Heart left ventricle (tissue), 16 donors: Measurements from ENCODE around the gene HOXB3. TPM values are rescaled to one million over a fixed set of nuclear protein-coding genes. Genes with fewer than 3 reads are reported as not detected.

Experiments
- ATAC-seq, 4 donors: fragments of 200-7000 bp; cut with Tn5 transposase; one replicate each; pipeline ENCODE4 v1.9.1; 2020 to 2022; ENCODE audit warnings: moderate library complexity in 4 of 4, mild to moderate bottlenecking in 3 of 4, moderate number of reproducible peaks in 1 of 4
- DNase-seq, 5 donors: peaks; one replicate each; pipeline ENCODE4 v3.0.0-alpha.2; 2020
- H3K27ac ChIP-seq, 12 donors: fragments of 200-600 bp; sonication (generic) in 4 of 12; one replicate each; pipeline versions ENCODE4 v1.5.0 to v1.8.0; 2016 to 2022; ENCODE audit warnings: mild to moderate bottlenecking in 2 of 12
- H3K27me3 ChIP-seq, 9 donors: fragments of 200-600 bp; sonication (generic) in 2 of 9; one replicate each; pipeline versions ENCODE4 v1.5.1 to v1.8.0; 2016 to 2022; ENCODE audit warnings: mild to moderate bottlenecking in 3 of 9
- H3K36me3 ChIP-seq, 9 donors: fragments of 200-600 bp; sonication (generic) in 2 of 9; one replicate each; pipeline versions ENCODE4 v1.5.0 to v1.8.0; 2018 to 2022; ENCODE audit warnings: mild to moderate bottlenecking in 2 of 9
- H3K4me1 ChIP-seq, 12 donors: fragments of 200-600 bp; sonication (generic) in 4 of 12; one replicate each; pipeline versions ENCODE4 v1.5.0 to v1.8.0; 2016 to 2022; ENCODE audit warnings: mild to moderate bottlenecking in 3 of 12
- H3K4me3 ChIP-seq, 12 donors: fragments of 200-600 bp; sonication (generic) in 4 of 12; one replicate each; pipeline versions ENCODE4 v1.5.0 to v1.8.0; 2017 to 2022; ENCODE audit warnings: mild to moderate bottlenecking in 9 of 12, moderate library complexity in 4 of 12
- H3K9me3 ChIP-seq, 12 donors: fragments of 200-600 bp; sonication (generic) in 4 of 12; one replicate each; pipeline versions ENCODE4 v1.5.0 to v1.8.0; 2016 to 2022; ENCODE audit warnings: mild to moderate bottlenecking in 1 of 12
- CTCF ChIP-seq, 12 donors: fragments of 200-600 bp; sonication (generic) in 4 of 12; IDR thresholded peaks; one replicate each; pipeline versions ENCODE4 v1.5.0 to v1.8.0; 2018 to 2022; ENCODE audit warnings: antibody characterized with exemption in 12 of 12, mild to moderate bottlenecking in 5 of 12
- POLR2A ChIP-seq, 2 donors: fragments of 450-650 bp; IDR thresholded peaks; one replicate each; pipeline ENCODE4 v1.6.1; 2017; ENCODE audit warnings: antibody characterized with exemption in 2 of 2, mild to moderate bottlenecking in 2 of 2, moderate library complexity in 2 of 2
- WGBS, 4 donors: extraction: QIAGEN DNeasy Blood & Tissue Kit in 2 of 4; methylation state at CpG; one replicate each; pipeline versions ENCODE4 v1.1.5 to v1.1.7; 2013 to 2018; 5-methylcytosine and 5-hydroxymethylcytosine counted together
- intact Hi-C, 10 donors: fragments of 100-400 bp; cut with DNase I; formaldehyde crosslinking; loops; one replicate each; pipeline versions ENCODE4 v1.11.1 to v1.14.2; 2022
- polyA plus RNA-seq, 2 donors: library from polyadenylated mRNA; stranded (reverse); fragments of 200-250 nt; gene quantifications; one replicate each; pipeline ENCODE4 v1.2.3, GENCODE V29; 2013
- total RNA-seq, 9 donors: library from RNA; depleted of rRNA in 2 of 9; stranded (reverse); fragments of >200 nt in 2 of 9; fragmentation: NEBNext Ultra II Directional in 3 of 9; extraction: Animal tissue kit (Norgen Biotek cat#: 25700) in 3 of 9; gene quantifications; one replicate each; pipeline versions ENCODE4 v1.1.0 to v1.2.4, GENCODE V29; 2016 to 2023
- donor health status: ischemic (EF 13 %, LVEDD 7.1; RV severe dilation, severe dysfunction).
- donor health status: healthy with polysubstance abuse.
- donor health status: DM: no; HTN: yes; CAD: no.
- donor health status: DM: no; HTN: no; CAD: no.
- donor health status: ischemic (EF 25% LVEDD 6.9; RV normal size, moderate dysfunction).
- donor health status: ischemic (EF 25% LVEDD 5.7; RV mildly dilated, moderate dysfunction).
- donor health status: healthy.
- donor health status: DM: yes; HTN: yes; CAD: no.
- donor health status: ischemic (EF 35%, LVEDD 5.7; RV mildly dilated, moderate dysfunction).
- donor health status: nonischemic (EF 11% LVEDD 7.7; RV severe dilation, severe dysfunction).
- donor health status: DM: yes; HTN: yes; CAD: no.
- donor health status: PGD.
- donor health status: ischemic (EF 29% LVEDD 5.4; RV normal size, mild dysfunction).
- donor health status: nonischemic (EF 23%, LVEDD 6.1; RV moderate dilation, normal function).

The HOXB3 gene
- total and polyA plus RNA-seq, 11 donors: 0.11 to 5.5 (median 2.0) TPM

GRCh38 chr17:48615047-48615962, 25.3 kb upstream of the HOXB3 start, which contains the start of gene HOXB8:
HOXB8 (minus strand) TSS chr17:48615292; CDS start chr17:48614704, 588 bp downstream.
- Histone ChIP-seq H3K36me3 (no peaks in the 10 kb centered on the region), H3K4me3 (peak within 1 kb of the TSS in 1 of 12 donors; percentile 12), H3K27me3 (peaks cover 89 to 100% (median 96%) of the 10 kb centered on the region in 9 donors), H3K9me3 (no peaks in the 10 kb centered on the region), H3K4me1 (peaks cover 0 to 52% (median 18%) of the 10 kb centered on the region in 12 donors), H3K27ac (no peak within 1 kb of the TSS)
- WGBS, 4 donors: 7 to 11% (median 10%) methylated on average over 40 to 41 of the region's 41 CpGs
- TF ChIP-seq POLR2A (IDR thresholded peaks at IDR 0.05) (no peak), CTCF (IDR thresholded peaks at IDR 0.05) (no peak)
- ATAC-seq (no peak), DNase-seq (no peak)
- intact Hi-C loops: loop anchor here (5.0 to 10.0 kb wide), 9 partner anchors 278 to 591 kb away; no protein-coding TSS in a partner anchor

- WGBS, 4 donors: 2 to 7% (median 5%) methylated on average over 41 to 55 of the region's 55 CpGs
- ATAC-seq: no peak
- no peaks in the 10 kb centered on the region for H3K36me3 ChIP-seq
- peak overlapping the region in 1 of 12 donors; percentile 12 for H3K4me3 ChIP-seq
- no peak overlapping the region for H3K27ac ChIP-seq
- DNase-seq: no peak
- H3K4me1 ChIP-seq: peaks cover 0 to 58% (median 20%) of the 10 kb centered on the region in 12 donors
- peaks cover 81 to 100% (median 96%) of the 10 kb centered on the region in 9 donors for H3K27me3 ChIP-seq
- H3K9me3 ChIP-seq: no peaks in the 10 kb centered on the region
- intact Hi-C loops: loop anchor here in 9 of 10 donors (10.0 kb wide), 5 partner anchors 279 to 589 kb away; no protein-coding TSS in a partner anchor
- TF ChIP-seq POLR2A (IDR thresholded peaks at IDR 0.05) (no peak), CTCF (IDR thresholded peaks at IDR 0.05) (no peak)
These were observed 24.0 kb upstream of the HOXB3 start for GRCh38 chr17:48613862-48614694.

GRCh38 chr17:48612854-48613691, 23.0 kb upstream of the HOXB3 start:
- no peaks in the 10 kb centered on the region for H3K36me3 ChIP-seq
- H3K27me3 ChIP-seq: peaks cover 82 to 100% (median 98%) of the 10 kb centered on the region in 9 donors
- TF ChIP-seq CTCF (IDR thresholded peaks at IDR 0.05) (peak in 1 of 12 donors; percentile 12), POLR2A (IDR thresholded peaks at IDR 0.05) (no peak)
- H3K27ac ChIP-seq: no peak overlapping the region
- peak overlapping the region in 6 of 12 donors; percentile 26 to 67 (median 33) for H3K4me3 ChIP-seq
- ATAC-seq (peak in 2 of 4 donors; percentile 26 to 57), DNase-seq (no peak)
- H3K4me1 ChIP-seq: peaks cover 0 to 50% (median 20%) of the 10 kb centered on the region in 12 donors
- 1 to 4% (median 2%) methylated on average over 40 to 67 of the region's 67 CpGs for WGBS, 4 donors
- no peaks in the 10 kb centered on the region for H3K9me3 ChIP-seq
- intact Hi-C loops: loop anchor here in 9 of 10 donors (10.0 kb wide), 5 partner anchors 278 to 588 kb away; no protein-coding TSS in a partner anchor
